Hepatocyte (in vitro differentiated cells): Measurements from ENCODE around the gene GRM8. TPM values are rescaled to one million over a fixed set of nuclear protein-coding genes. Genes with fewer than 3 reads are reported as not detected.

Experiments
- DNase-seq: peaks from one replicate; pipeline ENCODE4 v3.0.0-alpha.2; 2016; ENCODE audit warnings: low spot score
- H2AFZ ChIP-seq: fragments of 200-600 bp; sonication (generic); 2 replicates; pipeline ENCODE4 v1.6.0; 2016; ENCODE audit warnings: antibody characterized with exemption, mild to moderate bottlenecking
- H3K27ac ChIP-seq: fragments of 200-600 bp; sonication (generic); 2 replicates; pipeline ENCODE4 v1.5.1; 2016; ENCODE audit warnings: mild to moderate bottlenecking
- H3K27me3 ChIP-seq: fragments of 200-600 bp; sonication (generic); 2 replicates; pipeline ENCODE4 v1.6.1; 2016
- H3K36me3 ChIP-seq: fragments of 200-600 bp; sonication (generic); replicated peaks from 2 replicates; pipeline ENCODE4 v1.5.1; 2016; ENCODE audit warnings: low read depth; ENCODE audit not compliant: insufficient read depth
- H3K4me1 ChIP-seq: fragments of 200-600 bp; sonication (generic); 2 replicates; pipeline ENCODE4 v1.5.1; 2016; ENCODE audit warnings: mild to moderate bottlenecking, moderate library complexity; ENCODE audit not compliant: insufficient read depth
- H3K4me2 ChIP-seq: fragments of 200-600 bp; sonication (generic); 2 replicates; pipeline ENCODE4 v1.6.0; 2016
- H3K4me3 ChIP-seq: fragments of 200-600 bp; sonication (generic); 2 replicates; pipeline ENCODE4 v1.5.1; 2016; ENCODE audit warnings: mild to moderate bottlenecking
- H3K79me2 ChIP-seq: fragments of 200-600 bp; sonication (generic); 2 replicates; pipeline ENCODE4 v1.6.0; 2017; ENCODE audit warnings: mild to moderate bottlenecking
- H3K9me2 ChIP-seq: fragments of 200-600 bp; sonication (generic); replicated peaks from 2 replicates; pipeline ENCODE4 v1.6.0; 2017; ENCODE audit warnings: mild to moderate bottlenecking; ENCODE audit not compliant: insufficient read depth
- H3K9me3 ChIP-seq: fragments of 200-600 bp; sonication (generic); 2 replicates; pipeline ENCODE4 v1.5.1; 2016; ENCODE audit warnings: low read depth, mild to moderate bottlenecking
- H4K20me1 ChIP-seq: fragments of 200-600 bp; sonication (generic); 2 replicates; pipeline ENCODE4 v1.6.0; 2016; ENCODE audit warnings: mild to moderate bottlenecking; ENCODE audit not compliant: insufficient read depth, poor library complexity, severe bottlenecking
- EZH2 ChIP-seq: fragments of 200-600 bp; sonication (generic); IDR thresholded peaks from 2 replicates; pipeline ENCODE4 v1.6.1; 2016; ENCODE audit warnings: antibody characterized with exemption, mild to moderate bottlenecking, borderline replicate concordance
- EZH2phosphoT487 ChIP-seq: fragments of 200-600 bp; sonication (generic); IDR thresholded peaks from one replicate; pipeline ENCODE4 v1.6.1; 2018; ENCODE audit warnings: antibody characterized with exemption, mild to moderate bottlenecking, low read depth, moderate library complexity; ENCODE audit not compliant: unreplicated experiment, severe bottlenecking
- WGBS: methylation state at CpG from one replicate; pipeline ENCODE4 v1.1.6; 2016; ENCODE audit warnings: low lambda C conversion rate; ENCODE audit errors: missing lambda C conversion rate; 5-methylcytosine and 5-hydroxymethylcytosine counted together
- polyA plus RNA-seq: library from polyadenylated mRNA; unstranded; fragments of >200 nt; fragmentation: Nextera tagmentation; extraction: Ambion mirVana; gene quantifications from 2 replicates; pipeline ENCODE4 v1.2.1, GENCODE V29; 2016
- total RNA-seq: library from RNA; depleted of rRNA; stranded (reverse); fragments of >200 nt; gene quantifications from 2 replicates; pipeline ENCODE4 v1.2.3, GENCODE V29; 2014
- TF ChIP-seq, protein P1 (sequence below): fragments of 200-600 bp; sonication (generic); IDR thresholded peaks from 2 replicates; pipeline ENCODE4 v1.5.1; 2016; ENCODE audit warnings: antibody characterized with exemption, mild to moderate bottlenecking; ENCODE audit not compliant: poor library complexity

GRM8 gene
- total and polyA plus RNA-seq, 2 experiments from 2014 or later, result 0.62 to 4.5 TPM

DNA sequence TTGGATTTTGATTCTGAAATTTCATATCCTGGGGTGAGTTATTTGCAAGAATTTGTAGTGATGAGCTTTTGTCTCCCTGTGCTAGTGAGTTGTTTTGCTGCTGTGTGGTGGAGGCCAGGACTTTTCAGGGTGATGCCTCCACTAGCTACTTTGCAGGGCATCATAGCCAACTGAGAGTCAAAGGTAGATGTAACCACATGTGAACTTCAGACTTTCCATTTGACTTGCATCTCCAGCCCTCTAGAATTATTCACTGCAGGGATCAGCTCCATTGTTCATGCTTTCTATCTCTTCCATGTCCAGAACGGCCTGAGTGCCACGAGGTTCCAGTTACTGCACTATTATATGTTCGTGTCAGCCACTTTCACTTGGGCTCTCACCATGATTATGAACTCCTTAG lies 534.3 kb downstream of the GRM8 start:
- no peak for DNase-seq
- Histone ChIP-seq H3K9me2 (no peaks in the 10 kb centered on the region), H3K4me2 (no peak overlapping the region), H4K20me1 (no peaks in the 10 kb centered on the region), H3K27ac (no peak overlapping the region), H3K4me3 (no peak overlapping the region), H3K4me1 (no peaks in the 10 kb centered on the region), H3K9me3 (no peaks in the 10 kb centered on the region), H2AFZ (no peak overlapping the region), H3K36me3 (no peaks in the 10 kb centered on the region), H3K79me2 (no peaks in the 10 kb centered on the region), H3K27me3 (no peaks in the 10 kb centered on the region)
- 79% methylated on average over 3 of the region's 3 CpGs for WGBS
- TF ChIP-seq EZH2phosphoT487 (no peak), EZH2 (no peak)
- TF ChIP-seq, protein P1, sequence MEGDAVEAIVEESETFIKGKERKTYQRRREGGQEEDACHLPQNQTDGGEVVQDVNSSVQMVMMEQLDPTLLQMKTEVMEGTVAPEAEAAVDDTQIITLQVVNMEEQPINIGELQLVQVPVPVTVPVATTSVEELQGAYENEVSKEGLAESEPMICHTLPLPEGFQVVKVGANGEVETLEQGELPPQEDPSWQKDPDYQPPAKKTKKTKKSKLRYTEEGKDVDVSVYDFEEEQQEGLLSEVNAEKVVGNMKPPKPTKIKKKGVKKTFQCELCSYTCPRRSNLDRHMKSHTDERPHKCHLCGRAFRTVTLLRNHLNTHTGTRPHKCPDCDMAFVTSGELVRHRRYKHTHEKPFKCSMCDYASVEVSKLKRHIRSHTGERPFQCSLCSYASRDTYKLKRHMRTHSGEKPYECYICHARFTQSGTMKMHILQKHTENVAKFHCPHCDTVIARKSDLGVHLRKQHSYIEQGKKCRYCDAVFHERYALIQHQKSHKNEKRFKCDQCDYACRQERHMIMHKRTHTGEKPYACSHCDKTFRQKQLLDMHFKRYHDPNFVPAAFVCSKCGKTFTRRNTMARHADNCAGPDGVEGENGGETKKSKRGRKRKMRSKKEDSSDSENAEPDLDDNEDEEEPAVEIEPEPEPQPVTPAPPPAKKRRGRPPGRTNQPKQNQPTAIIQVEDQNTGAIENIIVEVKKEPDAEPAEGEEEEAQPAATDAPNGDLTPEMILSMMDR, result no peak

DNA sequence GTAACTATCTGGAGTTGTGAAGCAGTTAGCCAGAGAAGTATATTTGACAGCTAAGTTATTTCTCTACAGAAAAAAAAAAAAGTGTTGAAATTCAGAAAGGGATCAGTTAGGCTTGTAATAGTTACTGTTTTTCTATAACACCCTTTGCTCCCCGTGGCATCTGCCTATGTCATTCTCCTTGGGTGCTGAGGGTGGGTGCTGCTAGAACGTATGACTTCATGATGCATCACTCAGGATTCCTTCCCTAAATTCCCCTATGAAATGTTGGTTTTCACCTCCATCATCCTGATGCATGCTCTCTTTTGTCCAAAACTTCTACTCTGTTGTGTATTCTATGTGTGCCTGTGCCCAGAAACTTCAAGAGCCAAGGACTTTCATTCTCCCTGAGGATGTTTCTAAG lies 536.4 kb downstream of the GRM8 start:
- Histone ChIP-seq H3K27me3 (no peaks in the 10 kb centered on the region), H4K20me1 (no peaks in the 10 kb centered on the region), H3K27ac (no peak overlapping the region), H3K9me2 (no peaks in the 10 kb centered on the region), H3K4me1 (no peaks in the 10 kb centered on the region), H3K79me2 (no peaks in the 10 kb centered on the region), H3K9me3 (no peaks in the 10 kb centered on the region), H3K4me3 (no peak overlapping the region), H2AFZ (no peak overlapping the region), H3K36me3 (no peaks in the 10 kb centered on the region), H3K4me2 (no peak overlapping the region)
- no peak for TF ChIP-seq EZH2phosphoT487
- DNase-seq, result no peak
- WGBS, result 84% methylated on average over 2 of the region's 2 CpGs

DNA sequence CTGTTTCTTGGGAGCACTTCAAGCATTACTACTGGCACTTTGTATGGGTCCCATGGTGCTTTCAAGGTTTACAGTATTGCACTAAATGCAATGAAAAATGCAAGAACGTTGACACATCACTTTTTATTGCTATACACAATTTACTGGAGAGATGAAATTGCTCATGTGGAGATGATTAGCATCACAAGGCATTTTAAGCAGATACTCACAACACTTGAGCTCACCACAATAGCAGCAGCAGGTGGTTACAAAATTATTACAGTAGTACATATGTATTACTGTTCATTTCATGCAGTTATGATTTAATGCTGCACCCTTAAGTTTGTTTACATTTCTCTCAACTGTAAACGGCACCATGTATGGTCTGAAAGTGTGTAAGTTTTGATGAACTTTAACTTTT lies 537.7 kb downstream of the GRM8 start:
- Histone ChIP-seq H3K4me2 (no peak overlapping the region), H3K36me3 (no peaks in the 10 kb centered on the region), H3K9me2 (no peaks in the 10 kb centered on the region), H3K9me3 (no peaks in the 10 kb centered on the region), H3K27ac (no peak overlapping the region), H4K20me1 (no peaks in the 10 kb centered on the region), H3K4me3 (no peak overlapping the region), H3K79me2 (no peaks in the 10 kb centered on the region), H3K27me3 (no peaks in the 10 kb centered on the region), H3K4me1 (no peaks in the 10 kb centered on the region), H2AFZ (no peak overlapping the region)
- no peak for DNase-seq
- TF ChIP-seq, protein P1, result no peak
- TF ChIP-seq EZH2, result no peak
- no peak for TF ChIP-seq EZH2phosphoT487
- 78% methylated on average over 2 of the region's 2 CpGs for WGBS

DNA sequence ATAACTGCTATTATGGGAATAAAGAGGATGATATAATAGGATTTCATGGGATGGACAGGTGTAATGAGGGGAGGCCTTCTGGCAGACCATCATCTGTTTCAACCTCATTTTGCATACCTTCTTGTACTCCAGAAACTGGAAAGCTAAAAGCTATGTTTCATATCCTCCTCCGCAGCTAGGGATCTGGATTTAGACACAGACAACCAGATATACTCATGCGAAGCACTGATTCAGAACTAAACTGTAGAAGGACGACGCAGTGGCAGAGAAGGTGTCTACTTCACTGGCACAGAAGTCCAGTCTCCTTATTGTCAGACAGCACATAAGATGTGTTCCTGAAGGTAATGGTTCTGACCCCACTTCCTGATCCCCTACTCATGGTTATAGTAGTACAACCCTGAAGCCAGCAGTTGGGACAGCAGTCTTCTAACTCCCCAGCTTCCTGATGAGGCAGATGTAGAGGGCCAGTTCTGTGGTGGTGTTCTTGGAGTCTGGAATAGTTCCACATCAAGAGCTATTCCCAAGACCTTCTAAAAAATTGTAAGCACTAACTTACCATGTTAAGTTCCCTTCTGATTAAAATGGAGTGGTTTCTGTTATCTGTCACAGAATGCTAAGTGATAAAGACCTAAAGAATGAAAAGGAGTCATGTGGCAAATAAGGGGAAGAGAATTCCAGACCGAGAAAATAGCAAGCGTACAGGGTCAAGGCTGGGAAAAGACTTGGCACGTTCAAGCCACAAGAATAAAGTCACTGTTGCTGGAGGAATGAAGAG lies 550.3 kb downstream of the GRM8 start:
- Histone ChIP-seq H3K79me2 (no peaks in the 10 kb centered on the region), H3K27ac (no peak overlapping the region), H3K27me3 (no peaks in the 10 kb centered on the region), H2AFZ (no peak overlapping the region), H3K9me3 (no peaks in the 10 kb centered on the region), H3K4me2 (no peak overlapping the region), H3K4me3 (no peak overlapping the region), H4K20me1 (no peaks in the 10 kb centered on the region), H3K4me1 (no peaks in the 10 kb centered on the region), H3K9me2 (no peaks in the 10 kb centered on the region), H3K36me3 (no peaks in the 10 kb centered on the region)
- no peak for DNase-seq
- WGBS, result 66% methylated on average over 7 of the region's 7 CpGs
- TF ChIP-seq EZH2phosphoT487 (no peak), EZH2 (no peak)
- TF ChIP-seq, protein P1, result no peak
